Thoracic aorta (tissue), 2 donors: ENCODE measurements around the gene INPP5A. TPM values are rescaled to one million over a fixed set of nuclear protein-coding genes. Genes with fewer than 3 reads are reported as not detected.
"Not testable (repeated sequence)": the region's sequence is repeated elsewhere in the genome, so short reads cannot be mapped to it uniquely, and the experiment has no call there.

Experiments used
- ATAC-seq: fragments of 150-250 bp; one replicate; pipeline ENCODE4 v1.8.0; 2017; ENCODE audit warnings: low read depth; ENCODE audit not compliant: insufficient number of reproducible peaks, low FRiP score
- DNase-seq: peaks from one replicate; pipeline ENCODE4 v3.0.0-alpha.2; 2020; ENCODE audit warnings: low spot score
- H3K27ac ChIP-seq, 2 donors: fragments of 200-600 bp; sonication (generic); 1 replicate in 1 of 2; 2 replicates in 1 of 2; pipeline ENCODE4 v1.5.1; 2016; ENCODE audit warnings: mild to moderate bottlenecking in 2 of 2, moderate library complexity in 2 of 2
- H3K27me3 ChIP-seq: fragments of 200-600 bp; sonication (generic); replicated peaks from 2 replicates; pipeline ENCODE4 v1.6.0; 2016; ENCODE audit warnings: mild to moderate bottlenecking; ENCODE audit not compliant: insufficient read depth
- H3K36me3 ChIP-seq: fragments of 200-600 bp; sonication (generic); one replicate; pipeline ENCODE4 v1.5.1; 2016
- H3K4me1 ChIP-seq, 2 donors: fragments of 200-600 bp; sonication (generic); 1 replicate in 1 of 2; 2 replicates in 1 of 2; pipeline versions ENCODE4 v1.5.1 to v1.6.0; 2016; ENCODE audit warnings: low read depth in 2 of 2, mild to moderate bottlenecking in 1 of 2; ENCODE audit not compliant: control insufficient read depth in 1 of 2
- H3K4me3 ChIP-seq: fragments of 200-600 bp; sonication (generic); 2 replicates; pipeline ENCODE4 v1.5.1; 2016; ENCODE audit warnings: mild to moderate bottlenecking
- H3K9me3 ChIP-seq: fragments of 200-600 bp; sonication (generic); 2 replicates; pipeline ENCODE4 v1.5.1; 2016
- total RNA-seq, 2 donors: library from RNA; depleted of rRNA; stranded (reverse); fragments of >200 nt; gene quantifications; one replicate each; pipeline versions ENCODE4 v1.1.0 to v1.2.3, GENCODE V29; 2016
- TF ChIP-seq, protein P1 (sequence below): fragments of 200-600 bp; sonication (generic); IDR thresholded peaks from one replicate; pipeline ENCODE4 v1.5.1; 2019; ENCODE audit warnings: antibody characterized with exemption

The INPP5A gene
- total RNA-seq, 2 donors from 2014 or later: 120 to 142 TPM

DNA sequence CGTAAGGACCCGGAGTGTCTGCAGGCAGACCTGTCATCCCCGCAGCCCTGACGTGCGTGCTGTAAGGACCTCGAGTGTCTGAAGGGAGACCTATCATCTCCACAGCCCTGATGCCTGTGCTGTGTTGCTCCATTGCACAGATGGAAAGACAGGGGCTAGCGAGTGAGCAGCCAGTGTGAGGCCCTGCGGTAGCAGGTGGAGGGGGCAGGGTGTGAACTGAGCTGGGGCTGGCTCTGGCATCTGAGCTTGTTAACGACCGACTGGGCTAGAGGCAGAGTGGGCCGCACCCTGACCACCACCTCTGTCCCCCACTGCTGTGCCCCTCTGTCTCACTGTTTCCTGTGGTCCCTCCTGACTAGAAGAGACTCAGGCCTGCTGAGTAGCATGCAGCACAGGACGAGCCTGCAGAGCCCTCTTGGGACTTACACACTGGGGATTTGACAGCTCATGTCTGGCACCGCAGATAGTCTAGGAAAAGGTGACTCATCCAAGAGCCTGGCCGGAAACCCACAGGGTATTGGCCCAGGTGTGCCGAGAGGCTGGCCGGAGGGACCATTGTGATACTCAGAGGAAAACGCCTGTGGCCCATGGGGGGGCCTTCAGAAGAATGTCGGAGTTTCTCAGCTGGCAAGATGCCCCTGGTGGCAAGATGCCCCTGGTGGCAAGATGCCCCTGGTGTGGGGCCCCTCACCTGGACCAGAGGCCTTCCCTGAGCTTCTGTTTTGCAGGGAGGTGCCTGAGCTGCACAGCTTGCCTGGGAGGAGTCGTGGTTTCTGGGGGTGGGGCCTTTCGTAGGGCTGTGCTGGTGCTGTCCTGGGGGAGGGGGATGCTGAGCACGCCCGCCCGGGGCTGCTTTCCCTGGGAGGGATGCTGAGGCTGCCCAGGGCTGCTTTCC lies 34.3 kb downstream of the INPP5A start:
- TF ChIP-seq, protein P1, sequence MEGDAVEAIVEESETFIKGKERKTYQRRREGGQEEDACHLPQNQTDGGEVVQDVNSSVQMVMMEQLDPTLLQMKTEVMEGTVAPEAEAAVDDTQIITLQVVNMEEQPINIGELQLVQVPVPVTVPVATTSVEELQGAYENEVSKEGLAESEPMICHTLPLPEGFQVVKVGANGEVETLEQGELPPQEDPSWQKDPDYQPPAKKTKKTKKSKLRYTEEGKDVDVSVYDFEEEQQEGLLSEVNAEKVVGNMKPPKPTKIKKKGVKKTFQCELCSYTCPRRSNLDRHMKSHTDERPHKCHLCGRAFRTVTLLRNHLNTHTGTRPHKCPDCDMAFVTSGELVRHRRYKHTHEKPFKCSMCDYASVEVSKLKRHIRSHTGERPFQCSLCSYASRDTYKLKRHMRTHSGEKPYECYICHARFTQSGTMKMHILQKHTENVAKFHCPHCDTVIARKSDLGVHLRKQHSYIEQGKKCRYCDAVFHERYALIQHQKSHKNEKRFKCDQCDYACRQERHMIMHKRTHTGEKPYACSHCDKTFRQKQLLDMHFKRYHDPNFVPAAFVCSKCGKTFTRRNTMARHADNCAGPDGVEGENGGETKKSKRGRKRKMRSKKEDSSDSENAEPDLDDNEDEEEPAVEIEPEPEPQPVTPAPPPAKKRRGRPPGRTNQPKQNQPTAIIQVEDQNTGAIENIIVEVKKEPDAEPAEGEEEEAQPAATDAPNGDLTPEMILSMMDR: no peak
- ATAC-seq (no peak), DNase-seq (no peak)
- H3K4me3 ChIP-seq: peak overlapping the region; percentile 48
- no peaks in the 10 kb centered on the region for H3K9me3 ChIP-seq
- H3K27me3 ChIP-seq: no peaks in the 10 kb centered on the region
- H3K36me3 ChIP-seq: no peaks in the 10 kb centered on the region
- H3K4me1 ChIP-seq: peaks cover 36 to 50% of the 10 kb centered on the region in 2 donors
- peak overlapping the region; percentile 54 to 67 for H3K27ac ChIP-seq

DNA sequence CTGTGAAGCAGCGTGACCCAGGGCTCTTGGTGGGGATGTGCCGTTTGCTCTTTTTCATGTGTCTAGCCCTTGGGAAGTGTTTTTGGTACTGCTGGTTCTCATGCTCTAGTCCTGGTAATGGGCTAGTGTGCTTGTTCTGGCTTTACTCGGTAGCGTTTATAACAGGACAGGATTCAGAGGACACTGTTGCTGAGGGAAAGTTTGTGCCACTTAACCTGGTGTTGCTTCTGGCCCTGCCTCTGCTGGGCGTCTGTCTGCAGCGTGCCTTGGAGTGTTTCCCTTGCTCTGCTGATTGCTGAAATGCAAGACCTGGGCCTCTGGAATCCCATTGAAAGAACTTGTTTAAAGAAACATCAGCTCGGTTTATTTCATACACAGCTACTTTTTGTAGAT lies 35.0 kb downstream of the INPP5A start:
- peak overlapping the region; percentile 54 to 67 for H3K27ac ChIP-seq
- H3K9me3 ChIP-seq: no peaks in the 10 kb centered on the region
- DNase-seq (no peak), ATAC-seq (no peak)
- no peaks in the 10 kb centered on the region for H3K27me3 ChIP-seq
- H3K4me3 ChIP-seq: peak overlapping the region; percentile 48
- TF ChIP-seq, protein P1: no peak
- peaks cover 36 to 56% of the 10 kb centered on the region in 2 donors for H3K4me1 ChIP-seq
- H3K36me3 ChIP-seq: no peaks in the 10 kb centered on the region

DNA sequence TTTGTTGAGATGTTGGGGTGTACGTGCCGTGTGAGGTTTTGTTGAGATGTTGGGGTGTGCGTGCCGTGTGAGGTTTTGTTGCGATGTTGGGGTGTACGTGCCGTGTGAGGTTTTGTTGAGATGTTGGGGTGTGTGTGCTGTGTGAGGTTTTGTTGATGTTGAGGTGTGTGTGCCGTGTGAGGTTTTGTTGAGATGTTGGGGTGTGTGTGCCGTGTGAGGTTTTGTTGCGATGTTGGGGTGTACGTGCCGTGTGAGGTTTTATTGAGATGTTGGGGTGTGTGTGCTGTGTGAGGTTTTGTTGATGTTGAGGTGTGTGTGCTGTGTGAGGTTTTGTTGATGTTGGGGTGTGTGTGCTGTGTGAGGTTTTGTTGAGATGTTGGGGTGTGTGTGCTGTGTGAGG lies 35.4 kb downstream of the INPP5A start:
- DNase-seq, H3K9me3 ChIP-seq, H3K27me3 ChIP-seq, H3K4me3 ChIP-seq, ATAC-seq, H3K36me3 ChIP-seq: not testable (repeated sequence)
- peak overlapping the region; percentile 54 to 67 for H3K27ac ChIP-seq
- peaks cover 40 to 60% of the 10 kb centered on the region in 2 donors for H3K4me1 ChIP-seq

DNA sequence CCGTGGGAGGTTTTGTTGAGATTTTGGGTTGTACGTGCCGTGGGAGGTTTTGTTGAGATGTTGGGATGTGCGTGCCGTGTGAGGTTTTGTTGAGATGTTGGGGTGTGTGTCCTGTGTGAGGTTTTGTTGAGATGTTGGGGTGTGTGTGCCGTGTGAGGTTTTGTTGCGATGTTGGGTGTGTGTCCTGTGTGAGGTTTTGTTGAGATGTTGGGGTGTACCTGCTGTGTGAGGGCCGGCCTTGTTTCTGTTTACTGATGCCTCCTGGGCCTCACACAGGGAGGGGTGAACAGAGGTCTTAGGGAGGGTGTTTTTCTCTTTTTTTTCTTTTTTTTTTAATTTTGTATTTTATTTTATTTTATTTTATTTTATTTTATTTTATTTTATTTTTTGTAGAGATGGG lies 36.7 kb downstream of the INPP5A start:
- H3K27ac ChIP-seq: no peak overlapping the region
- H3K27me3 ChIP-seq: no peaks in the 10 kb centered on the region
- H3K36me3 ChIP-seq: no peaks in the 10 kb centered on the region
- no peak overlapping the region for H3K4me3 ChIP-seq
- TF ChIP-seq, protein P1: no peak
- H3K4me1 ChIP-seq: peaks cover 46 to 74% of the 10 kb centered on the region in 2 donors
- DNase-seq (no peak), ATAC-seq (no peak)
- H3K9me3 ChIP-seq: no peaks in the 10 kb centered on the region

DNA sequence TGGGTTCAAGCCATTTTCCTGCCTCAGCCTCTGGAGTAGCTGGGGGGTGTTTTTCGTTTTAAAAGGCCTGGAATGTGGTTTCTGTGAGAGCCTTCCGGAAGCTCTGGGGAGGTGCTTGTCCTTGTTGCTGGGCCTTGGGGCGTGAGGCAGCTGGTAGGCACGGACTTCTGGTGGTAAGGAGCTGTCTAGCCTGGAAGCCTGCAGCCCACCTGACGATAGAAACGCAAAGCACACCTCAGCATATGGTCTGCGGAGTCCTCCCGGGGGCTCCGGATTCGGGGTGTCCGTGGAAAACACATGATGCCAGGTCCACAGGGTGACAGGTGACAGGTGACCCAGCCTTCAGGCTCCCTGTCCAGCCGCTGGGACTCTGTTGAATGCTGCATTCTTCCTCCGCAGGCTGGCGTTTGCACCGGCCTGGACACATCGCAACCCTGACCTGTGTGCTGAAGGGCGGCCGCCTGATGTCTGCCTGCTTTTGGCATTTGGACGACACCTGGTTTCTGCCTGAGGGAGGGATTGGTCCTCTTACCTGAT lies 37.3 kb downstream of the INPP5A start:
- H3K9me3 ChIP-seq: no peaks in the 10 kb centered on the region
- peaks cover 46 to 79% of the 10 kb centered on the region in 2 donors for H3K4me1 ChIP-seq

More for the DNA sequence above, 37.3 kb downstream of the INPP5A start:
- ATAC-seq: no peak
- DNase-seq: no peak
- Histone ChIP-seq H3K36me3 (no peaks in the 10 kb centered on the region), H3K27ac (peak overlapping the region in 1 of 2 donors; percentile 64), H3K4me3 (peak overlapping the region; percentile 23), H3K27me3 (no peaks in the 10 kb centered on the region)
- TF ChIP-seq, protein P1: no peak
